GM18867 (cell line): Measurements from ENCODE around the gene GBF1.

ENCODE experiments used
- ATAC-seq: cut with Tn5 transposase; IDR thresholded peaks from one replicate; pipeline ENCODE4 v1.9.1; 2021; ENCODE audit warnings: mild to moderate bottlenecking, moderate library complexity; ENCODE audit not compliant: unreplicated experiment

The GBF1 gene

GRCh38 chr10:102394079-102394800, 148.9 kb downstream of the GBF1 start:
- ATAC-seq, result peak; percentile 82

GRCh38 chr10:102394801-102395399, 149.6 kb downstream of the GBF1 start:
- ATAC-seq, result peak; percentile 1

DNA sequence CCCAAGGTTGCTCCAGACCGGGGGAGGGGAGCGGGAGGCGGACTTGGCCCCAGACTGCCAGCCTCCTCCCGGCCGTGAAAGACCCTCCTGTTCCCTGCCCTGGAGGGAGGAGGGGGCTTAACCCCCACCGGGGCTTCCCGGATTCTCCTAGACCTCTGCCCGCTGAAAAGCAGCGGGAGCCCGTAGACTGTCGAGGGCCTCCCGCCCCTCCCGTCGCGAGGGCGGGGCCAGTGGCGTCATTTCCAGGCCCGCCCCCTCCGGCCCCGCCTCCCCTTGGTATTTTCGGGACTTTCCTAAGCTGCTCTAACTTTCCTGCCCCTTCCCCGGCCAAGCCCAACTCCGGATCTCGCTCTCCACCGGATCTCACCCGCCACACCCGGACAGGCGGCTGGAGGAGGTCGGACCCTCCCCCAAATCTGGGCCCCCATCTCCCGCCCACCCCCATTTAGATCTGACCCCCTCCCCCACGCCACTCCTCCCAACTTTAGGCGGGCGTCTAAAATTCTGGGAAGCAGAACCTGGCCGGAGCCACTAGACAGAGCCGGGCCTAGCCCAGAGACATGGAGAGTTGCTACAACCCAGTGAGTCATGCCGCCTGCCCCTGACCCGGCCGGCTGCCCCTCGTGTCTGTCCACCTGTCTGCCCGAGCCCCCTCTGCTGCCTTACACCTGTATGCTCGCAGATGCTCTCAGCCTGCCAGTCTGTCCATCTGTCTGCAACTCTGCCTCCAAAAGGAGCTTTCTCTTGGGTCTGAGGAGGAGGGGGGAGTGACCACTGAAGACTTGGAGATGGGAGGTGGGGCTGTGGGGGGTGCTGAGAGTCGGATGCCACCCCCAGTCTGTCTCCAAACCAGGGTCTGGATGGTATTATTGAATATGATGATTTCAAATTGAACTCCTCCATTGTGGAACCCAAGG, 150.3 kb downstream of the GBF1 start, which contains the start of gene NFKB2:
NFKB2 (plus strand) TSS at position 306 of the 917 bp plus-strand sequence; CDS start at position 561, 255 bp downstream.
- ATAC-seq, result peak; percentile 25

DNA sequence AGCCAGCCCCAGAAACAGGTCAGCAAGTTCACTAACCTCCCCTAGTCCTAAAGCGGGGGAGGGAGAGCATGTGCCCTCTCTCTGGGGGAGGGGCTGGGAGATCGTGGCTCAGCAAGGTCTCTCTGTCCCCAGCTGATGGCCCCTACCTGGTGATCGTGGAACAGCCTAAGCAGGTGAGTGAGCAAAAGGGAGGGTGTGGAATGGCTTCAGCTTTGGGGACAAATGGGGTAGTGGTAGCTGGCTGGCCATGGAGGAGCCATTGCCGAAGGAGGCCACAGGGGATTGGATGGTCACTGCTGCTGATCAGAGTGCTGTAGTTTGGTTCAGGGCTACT, 151.0 kb downstream of the GBF1 start:
- no peak for ATAC-seq

- ATAC-seq, result no peak
Observed at GRCh38 chr10:102396730-102397151, 151.4 kb downstream of the GBF1 start.

- ATAC-seq, result no peak
Observed at GRCh38 chr10:102397222-102398171, 152.2 kb downstream of the GBF1 start.

DNA sequence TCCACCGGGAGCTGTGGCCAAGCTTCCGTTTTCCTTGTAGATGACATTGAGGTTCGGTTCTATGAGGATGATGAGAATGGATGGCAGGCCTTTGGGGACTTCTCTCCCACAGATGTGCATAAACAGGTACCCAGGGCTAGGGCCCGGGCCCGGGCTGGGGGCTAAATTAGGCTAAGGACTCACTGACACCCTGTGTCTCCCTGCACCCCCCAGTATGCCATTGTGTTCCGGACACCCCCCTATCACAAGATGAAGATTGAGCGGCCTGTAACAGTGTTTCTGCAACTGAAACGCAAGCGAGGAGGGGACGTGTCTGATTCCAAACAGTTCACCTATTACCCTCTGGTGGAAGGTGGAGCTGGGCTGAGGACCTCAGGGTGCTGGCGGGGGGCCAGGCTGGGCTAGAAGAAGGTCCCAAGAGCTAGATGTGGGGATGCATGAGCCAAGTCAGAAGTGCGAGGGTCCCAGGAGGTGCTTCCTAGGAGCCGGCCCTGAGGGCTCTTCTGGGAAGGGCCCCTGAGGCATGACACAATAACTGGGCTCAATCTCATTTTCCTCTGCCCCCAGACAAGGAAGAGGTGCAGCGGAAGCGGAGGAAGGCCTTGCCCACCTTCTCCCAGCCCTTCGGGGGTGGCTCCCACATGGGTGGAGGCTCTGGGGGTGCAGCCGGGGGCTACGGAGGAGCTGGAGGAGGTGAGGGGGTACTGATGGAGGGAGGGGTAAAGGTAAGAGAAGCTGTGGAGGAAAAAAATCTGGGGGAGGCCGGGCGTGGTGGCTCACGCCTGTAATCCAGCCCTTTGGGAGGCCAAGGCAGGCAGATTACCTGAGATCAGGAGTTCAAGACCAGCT, 153.1 kb downstream of the GBF1 start:
- ATAC-seq, result no peak

GRCh38 chr10:102399217-102400021, 154.1 kb downstream of the GBF1 start:
- peak; percentile 43 for ATAC-seq

GRCh38 chr10:102400076-102400475, 154.7 kb downstream of the GBF1 start:
- no peak for ATAC-seq

DNA sequence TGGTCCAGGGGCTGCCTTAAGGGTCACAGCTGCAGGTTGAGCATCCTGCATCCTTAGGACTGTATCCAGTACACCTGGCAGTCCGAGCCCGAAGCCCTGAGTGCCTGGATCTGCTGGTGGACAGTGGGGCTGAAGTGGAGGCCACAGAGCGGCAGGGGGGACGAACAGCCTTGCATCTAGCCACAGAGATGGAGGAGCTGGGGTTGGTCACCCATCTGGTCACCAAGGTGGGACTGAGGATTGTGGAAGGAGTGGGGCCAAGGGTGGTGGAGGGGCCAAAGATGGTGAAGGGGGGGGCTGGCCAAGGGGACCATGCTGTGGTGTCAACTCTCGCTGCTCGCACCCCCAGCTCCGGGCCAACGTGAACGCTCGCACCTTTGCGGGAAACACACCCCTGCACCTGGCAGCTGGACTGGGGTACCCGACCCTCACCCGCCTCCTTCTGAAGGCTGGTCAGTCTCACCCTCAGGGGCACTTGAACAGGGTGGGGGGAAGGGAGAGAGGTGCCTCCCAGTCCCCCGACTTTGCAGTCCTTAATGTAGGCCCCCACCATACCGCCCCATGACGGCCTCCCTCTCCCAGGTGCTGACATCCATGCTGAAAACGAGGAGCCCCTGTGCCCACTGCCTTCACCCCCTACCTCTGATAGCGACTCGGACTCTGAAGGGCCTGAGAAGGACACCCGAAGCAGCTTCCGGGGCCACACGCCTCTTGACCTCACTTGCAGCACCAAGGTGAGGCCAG, 155.4 kb downstream of the GBF1 start:
- no peak for ATAC-seq

GRCh38 chr10:102401342-102401654, 156.0 kb downstream of the GBF1 start:
- ATAC-seq, result no peak

GRCh38 chr10:102401735-102402511, 156.6 kb downstream of the GBF1 start:
- no peak for ATAC-seq

- ATAC-seq, result no peak
Observed at GRCh38 chr10:102402512-102402896, 157.2 kb downstream of the GBF1 start.

- ATAC-seq, result no peak
Observed at GRCh38 chr10:102403115-102403514, 157.8 kb downstream of the GBF1 start.

GRCh38 chr10:102404361-102405107, 159.2 kb downstream of the GBF1 start:
- ATAC-seq, result no peak

- no peak for ATAC-seq
Observed at GRCh38 chr10:102405108-102405571, 159.8 kb downstream of the GBF1 start.

GRCh38 chr10:102405632-102406031, 160.3 kb downstream of the GBF1 start:
- ATAC-seq, result no peak
